ENCODE data around the gene LYSET.
"Not testable (repeated sequence)": the region's sequence is repeated elsewhere in the genome, so short reads cannot be mapped to it uniquely, and the experiment has no call there.

LYSET gene

GRCh38 chr14:93184391-93185348, at the start of gene LYSET, which contains the start of gene MOAP1:
Gene LYSET (plus strand): TSS chr14:93185317. CDS start chr14:93185406, 89 bp downstream.
Gene MOAP1 (minus strand): TSS chr14:93184897. CDS start chr14:93184242, 655 bp downstream.
- DNase-seq: peak; percentile 77

- no peak for DNase-seq
Measured at GRCh38 chr14:93135399-93135798, 49.7 kb upstream of the LYSET start.

GRCh38 chr14:93136009-93136408, 49.1 kb upstream of the LYSET start:
- DNase-seq: no peak

GRCh38 chr14:93136508-93136907, 48.6 kb upstream of the LYSET start:
- not testable (repeated sequence) for DNase-seq

GRCh38 chr14:93137864-93138263, 47.3 kb upstream of the LYSET start:
- DNase-seq: no peak

- DNase-seq: no peak
Measured at GRCh38 chr14:93142854-93143652, 42.1 kb upstream of the LYSET start.

- DNase-seq: no peak
Measured at GRCh38 chr14:93146119-93146518, 39.0 kb upstream of the LYSET start.

GRCh38 chr14:93148979-93149378, 36.1 kb upstream of the LYSET start:
- no peak for DNase-seq

- DNase-seq: no peak
Measured at GRCh38 chr14:93150227-93151208, 34.6 kb upstream of the LYSET start.

GRCh38 chr14:93153121-93153520, 32.0 kb upstream of the LYSET start:
- DNase-seq: no peak

- no peak for DNase-seq
Measured at GRCh38 chr14:93155667-93156066, 29.4 kb upstream of the LYSET start.

- DNase-seq: no peak
Measured at GRCh38 chr14:93156693-93157369, 28.3 kb upstream of the LYSET start.

GRCh38 chr14:93158349-93158748, 26.8 kb upstream of the LYSET start:
- not testable (repeated sequence) for DNase-seq

GRCh38 chr14:93159625-93160352, 25.3 kb upstream of the LYSET start:
- not testable (repeated sequence) for DNase-seq

GRCh38 chr14:93160353-93160801, 24.7 kb upstream of the LYSET start:
- no peak for DNase-seq

GRCh38 chr14:93161411-93161940, 23.6 kb upstream of the LYSET start:
- DNase-seq: no peak

- no peak for DNase-seq
Measured at GRCh38 chr14:93163564-93163963, 21.6 kb upstream of the LYSET start.

- DNase-seq: not testable (repeated sequence)
Measured at GRCh38 chr14:93165271-93166265, 19.5 kb upstream of the LYSET start.

GRCh38 chr14:93168610-93169009, 16.5 kb upstream of the LYSET start:
- not testable (repeated sequence) for DNase-seq
